ENCODE data around the gene LRRC27.
"Not testable (repeated sequence)": the region's sequence is repeated elsewhere in the genome, so short reads cannot be mapped to it uniquely, and the experiment has no call there.

The LRRC27 gene

DNA sequence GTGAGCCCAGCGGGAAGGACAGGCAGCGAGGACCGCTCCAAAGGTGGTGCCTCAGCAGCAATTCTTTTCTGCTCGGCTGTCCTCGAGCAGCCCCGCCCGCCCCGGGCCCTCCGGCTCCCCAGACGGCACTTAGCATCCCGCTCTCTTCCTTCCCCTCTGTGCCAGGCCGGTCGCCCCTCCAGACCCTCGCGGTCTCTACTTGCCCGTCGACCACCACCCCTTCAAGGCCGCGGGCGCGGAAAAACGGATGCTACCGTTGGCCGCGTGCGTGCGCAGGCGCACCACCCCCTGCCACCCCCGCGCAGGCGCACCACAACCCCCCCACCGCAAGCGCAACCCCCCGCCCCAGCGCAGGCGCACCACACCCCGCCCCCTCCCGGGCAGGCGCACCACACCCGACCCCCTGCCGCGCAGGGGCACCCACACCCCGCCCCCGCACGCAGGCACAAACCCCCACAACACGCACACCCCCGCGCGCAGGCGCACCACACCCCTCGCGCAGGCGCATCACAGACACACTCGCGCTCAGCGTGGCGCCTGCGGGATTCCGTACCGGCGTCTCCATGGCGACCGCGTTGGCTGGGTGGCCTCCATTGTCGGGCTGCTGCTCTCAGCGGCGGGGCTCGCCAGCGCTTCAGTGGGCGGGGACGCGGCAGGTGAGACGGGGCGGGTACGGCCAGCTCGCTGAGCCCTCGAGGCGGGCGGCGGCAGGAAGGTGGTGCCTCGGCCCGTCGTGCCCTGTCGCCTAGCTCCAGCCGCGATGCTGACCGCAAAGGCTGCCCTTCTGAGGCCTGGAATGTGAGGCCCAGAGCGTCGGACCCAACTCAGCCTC lies at the start of gene LRRC27:
LRRC27 (plus strand) TSS at position 593 of the 832 bp plus-strand sequence. CDS start 1,332 bp downstream, outside the sequence.
- peak; percentile 99 to 100 for DNase-seq (ENCODE audit: extremely low read depth in 1 of 2, low read depth in 1 of 2)

DNA sequence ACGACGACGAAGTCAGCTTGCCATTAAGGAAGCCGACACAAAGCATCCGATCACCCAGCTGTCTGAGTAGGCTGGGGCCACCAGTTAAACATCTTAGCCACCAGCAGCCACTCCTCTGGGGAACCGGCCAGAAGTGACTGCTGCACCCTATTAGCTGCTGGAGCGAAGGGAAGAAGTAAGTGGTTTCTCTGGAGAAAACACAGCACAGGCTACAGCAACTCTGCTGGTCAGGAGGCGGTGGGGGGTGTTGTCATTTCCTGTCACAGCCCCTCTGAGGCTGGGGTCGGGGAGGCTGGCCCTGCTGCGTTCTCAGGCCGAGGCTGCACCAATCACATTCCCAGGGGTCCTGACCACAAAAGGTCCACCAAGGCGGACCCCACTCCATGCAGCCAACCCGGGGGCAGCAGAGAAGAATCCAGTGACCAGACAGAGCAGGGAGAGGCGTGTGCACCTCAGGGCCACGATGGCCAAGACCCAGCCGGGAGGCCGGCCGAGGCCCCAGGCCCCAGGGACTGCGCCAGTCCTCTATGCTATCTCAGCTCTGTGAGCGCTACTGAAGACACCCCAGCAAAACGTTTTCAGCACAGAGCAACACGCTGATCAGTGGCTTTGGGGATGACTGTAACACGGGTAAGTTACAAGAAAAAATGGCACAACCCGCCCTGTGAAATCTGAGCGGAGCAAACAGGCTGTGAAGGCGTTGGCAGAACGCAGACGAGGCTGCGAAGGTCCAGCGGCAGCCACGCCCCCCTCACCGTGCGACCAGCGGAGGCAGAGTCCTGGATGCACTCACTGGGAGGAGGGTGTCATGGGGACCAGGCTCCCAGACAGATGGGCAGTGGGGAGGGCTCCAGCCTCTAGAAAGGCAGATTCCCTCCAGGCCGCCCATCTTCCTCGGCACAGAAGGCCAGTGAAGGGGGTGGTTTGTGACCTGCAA lies 49.1 kb upstream of the LRRC27 start:
- no peak for DNase-seq (ENCODE audit: extremely low read depth in 1 of 2, low read depth in 1 of 2)

DNA sequence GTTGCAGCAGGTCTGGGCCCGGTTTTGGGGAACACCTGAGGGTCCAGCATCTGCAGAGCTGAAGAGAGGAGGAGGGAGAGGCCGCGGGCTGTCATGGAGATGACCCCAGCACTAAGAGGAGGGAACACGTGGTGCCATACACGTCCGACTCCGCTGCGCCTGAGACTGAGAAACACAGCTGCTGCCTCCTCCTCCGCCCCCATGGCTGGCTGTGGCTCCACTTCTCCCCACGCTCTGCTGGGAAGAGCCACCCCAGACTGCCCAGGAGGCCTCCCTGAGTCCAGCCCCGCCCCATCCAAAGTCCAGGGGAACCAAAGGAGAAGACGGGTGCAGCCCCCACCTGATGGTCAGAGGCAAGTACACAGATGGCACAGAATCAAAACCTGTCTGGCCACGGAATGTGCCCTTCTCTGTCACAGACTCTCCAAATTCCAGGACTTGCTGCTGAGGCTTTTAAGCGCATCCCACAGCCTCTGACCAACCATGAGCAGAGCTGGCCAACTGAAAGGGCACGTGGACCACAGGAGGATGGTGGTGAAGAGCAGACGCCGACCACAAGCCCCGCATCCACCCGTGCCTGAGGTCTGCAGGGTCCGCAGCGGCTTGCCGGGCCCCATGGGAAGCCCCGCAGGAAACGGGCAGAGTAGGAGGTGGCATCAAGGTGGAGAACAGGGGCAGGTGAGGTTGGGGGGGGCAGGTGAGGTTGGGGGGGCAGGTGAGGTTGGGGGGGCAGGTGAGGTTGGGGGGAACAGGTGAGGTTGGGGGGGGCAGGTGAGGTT lies 48.2 kb upstream of the LRRC27 start:
- DNase-seq (ENCODE audit: extremely low read depth in 1 of 2, low read depth in 1 of 2), result no peak

DNA sequence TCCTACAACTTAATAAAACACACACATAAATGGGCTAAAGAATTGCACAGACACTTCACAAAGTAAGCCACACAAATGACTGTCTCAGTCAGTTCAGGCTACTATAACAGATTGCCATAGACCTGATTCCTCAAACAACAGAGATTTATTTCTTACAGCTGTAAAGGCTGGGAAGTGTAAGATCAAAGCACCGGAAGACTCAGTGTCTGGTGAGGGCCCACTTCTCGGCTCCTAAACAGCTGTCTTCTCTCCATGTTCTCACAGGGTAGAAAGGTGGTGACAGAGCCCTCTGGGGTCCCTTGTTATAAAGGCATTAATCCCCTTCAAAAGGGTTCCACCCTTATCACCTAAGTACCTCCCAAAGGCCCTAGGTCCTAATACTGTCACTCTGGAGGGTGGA lies 42.6 kb upstream of the LRRC27 start:
- no peak for DNase-seq (ENCODE audit: extremely low read depth in 1 of 2, low read depth in 1 of 2)

DNA sequence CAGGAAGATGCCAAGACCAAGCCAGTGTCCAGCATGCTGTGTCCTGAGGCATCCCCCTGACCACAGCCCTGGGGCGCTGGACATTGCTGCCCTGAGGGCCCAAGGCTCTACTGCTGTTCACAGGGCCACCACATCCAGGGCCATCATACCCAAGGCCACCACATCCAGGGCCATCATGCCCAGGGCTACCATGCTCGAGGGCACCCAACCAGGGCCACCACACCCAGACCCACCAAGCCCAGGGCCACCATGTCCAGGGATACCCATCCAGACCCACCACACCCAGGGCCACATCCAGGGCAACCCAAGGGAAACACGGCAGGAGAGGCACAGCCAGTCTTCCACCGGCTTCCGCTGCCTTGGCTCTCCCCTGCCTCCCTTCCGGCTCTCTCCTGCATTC lies 41.4 kb upstream of the LRRC27 start:
- DNase-seq (ENCODE audit: extremely low read depth in 1 of 2, low read depth in 1 of 2), result no peak

DNA sequence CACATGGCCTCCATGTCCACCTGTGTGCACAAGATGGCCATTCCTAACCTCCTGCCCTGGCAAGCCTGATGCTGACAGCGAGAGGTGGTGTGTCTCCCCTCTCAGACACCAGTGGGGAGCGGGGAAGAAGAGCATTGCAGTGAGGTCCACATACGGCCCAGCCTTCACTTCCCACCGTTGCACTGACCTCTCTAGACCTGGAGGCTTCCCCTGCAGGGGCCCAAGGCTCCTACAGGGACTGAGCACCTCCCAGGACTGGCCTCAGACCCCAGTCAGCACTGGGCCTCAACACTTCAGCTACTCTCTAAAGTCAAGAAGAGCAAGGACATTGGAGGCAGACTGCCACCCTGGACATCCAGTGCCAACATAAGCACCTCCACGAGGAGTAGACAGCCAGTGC lies 40.2 kb upstream of the LRRC27 start:
- no peak for DNase-seq (ENCODE audit: extremely low read depth in 1 of 2, low read depth in 1 of 2)

DNA sequence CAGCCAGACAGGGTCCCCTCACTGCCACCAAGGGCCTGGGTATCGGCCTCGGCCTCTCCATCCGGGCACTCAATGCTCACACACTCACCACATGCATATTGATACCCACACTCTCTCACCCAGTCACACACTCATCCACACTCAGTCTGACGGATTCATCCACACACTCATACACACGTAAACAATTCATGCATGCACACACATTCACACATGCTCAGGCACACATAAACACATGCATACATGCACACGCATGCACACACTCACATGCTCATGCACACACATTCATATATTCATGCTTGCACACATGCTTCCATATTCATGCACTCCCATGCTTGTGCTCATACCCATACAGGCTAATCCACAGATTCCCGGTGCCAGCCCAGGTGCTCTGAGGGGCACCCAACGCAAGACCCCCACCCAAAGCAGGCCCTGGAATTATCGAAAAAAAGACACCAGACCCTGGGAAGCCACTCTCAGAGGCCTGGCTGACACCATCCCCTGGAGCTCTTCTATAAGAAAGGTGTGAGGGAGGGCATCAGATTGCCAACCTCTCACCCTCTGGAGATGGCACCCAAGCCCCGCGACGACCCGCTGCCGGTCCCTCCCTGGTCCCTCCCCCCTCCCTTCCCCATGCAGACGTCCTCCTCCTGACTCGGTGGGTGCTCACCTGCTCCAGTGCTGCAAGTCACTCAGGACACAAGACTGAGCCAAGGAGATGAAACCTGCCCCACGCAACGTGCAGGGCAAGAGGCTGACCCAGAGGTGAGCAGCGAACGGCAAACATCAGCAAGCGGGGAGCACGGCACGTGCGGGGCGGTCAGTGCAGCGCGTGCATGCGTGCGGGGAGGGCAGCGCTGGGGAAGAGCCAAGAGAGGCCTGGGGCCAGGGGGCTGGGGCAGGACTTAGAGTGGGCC lies 39.4 kb upstream of the LRRC27 start:
- no peak for DNase-seq (ENCODE audit: extremely low read depth in 1 of 2, low read depth in 1 of 2)

DNA sequence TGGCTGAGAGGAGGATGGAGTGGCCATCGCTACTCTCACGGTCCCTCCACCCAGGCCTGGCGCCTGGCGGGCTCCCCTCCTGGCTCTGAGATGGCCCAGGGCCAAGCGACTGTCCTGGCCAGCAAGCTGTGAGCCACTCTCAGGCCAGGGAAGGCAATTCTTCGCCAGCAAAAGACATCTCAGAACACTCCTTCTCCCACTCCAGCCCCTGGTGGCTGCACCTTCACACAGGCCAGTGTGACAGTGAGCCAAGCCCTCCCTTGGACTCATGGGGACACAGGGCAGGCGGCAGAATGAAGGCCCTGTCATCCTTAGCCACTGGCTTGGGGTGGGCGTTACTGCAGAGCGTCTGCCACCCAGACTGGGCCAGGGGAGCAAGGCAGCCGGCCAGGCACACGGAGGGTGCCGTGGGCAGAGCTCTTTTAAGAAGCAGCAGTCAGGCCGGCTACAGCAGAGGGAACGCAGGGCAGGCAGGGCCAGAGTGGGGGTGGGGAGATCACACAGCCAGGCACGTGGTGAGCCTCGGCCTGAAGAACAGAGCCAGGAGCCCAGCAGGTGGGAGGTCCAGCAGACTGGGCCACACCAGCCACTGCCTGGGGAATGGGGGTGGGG lies 38.7 kb upstream of the LRRC27 start:
- DNase-seq (ENCODE audit: extremely low read depth in 1 of 2, low read depth in 1 of 2), result no peak

DNA sequence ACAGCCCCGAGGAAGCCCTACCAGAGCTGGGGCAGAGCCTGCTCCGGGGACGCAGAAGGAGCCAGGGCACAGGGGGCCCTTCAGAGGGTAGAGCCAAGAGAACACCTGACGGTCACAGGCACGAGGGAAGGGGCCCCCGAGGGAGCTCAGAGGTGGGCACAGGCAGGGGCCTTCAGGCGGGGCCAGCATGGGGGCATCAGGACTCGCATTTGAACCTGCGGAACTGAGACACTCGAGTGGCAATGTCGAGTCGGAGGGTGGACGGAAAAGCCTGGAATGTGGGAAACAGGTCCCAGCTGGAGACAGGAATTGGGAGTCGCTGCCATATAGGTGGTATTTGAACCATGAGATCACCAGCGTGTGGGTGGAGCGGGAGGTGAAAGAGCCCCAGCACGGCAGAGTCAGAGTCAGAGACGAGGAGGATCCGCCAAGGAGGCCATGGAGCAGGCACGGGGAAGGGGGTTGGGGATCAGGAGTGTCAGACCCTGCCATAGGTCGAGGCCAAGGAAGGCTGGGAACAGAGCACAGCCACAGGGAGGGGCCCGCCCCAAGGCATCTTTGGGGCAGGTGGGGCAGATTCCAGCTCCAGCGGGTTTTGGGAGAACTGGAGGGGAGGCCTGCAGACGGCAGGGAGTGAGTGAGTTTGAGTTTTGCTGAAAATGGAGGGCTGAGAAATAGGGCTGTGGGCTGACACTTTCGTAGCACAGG lies 38.0 kb upstream of the LRRC27 start:
- DNase-seq (ENCODE audit: extremely low read depth in 1 of 2, low read depth in 1 of 2), result no peak

DNA sequence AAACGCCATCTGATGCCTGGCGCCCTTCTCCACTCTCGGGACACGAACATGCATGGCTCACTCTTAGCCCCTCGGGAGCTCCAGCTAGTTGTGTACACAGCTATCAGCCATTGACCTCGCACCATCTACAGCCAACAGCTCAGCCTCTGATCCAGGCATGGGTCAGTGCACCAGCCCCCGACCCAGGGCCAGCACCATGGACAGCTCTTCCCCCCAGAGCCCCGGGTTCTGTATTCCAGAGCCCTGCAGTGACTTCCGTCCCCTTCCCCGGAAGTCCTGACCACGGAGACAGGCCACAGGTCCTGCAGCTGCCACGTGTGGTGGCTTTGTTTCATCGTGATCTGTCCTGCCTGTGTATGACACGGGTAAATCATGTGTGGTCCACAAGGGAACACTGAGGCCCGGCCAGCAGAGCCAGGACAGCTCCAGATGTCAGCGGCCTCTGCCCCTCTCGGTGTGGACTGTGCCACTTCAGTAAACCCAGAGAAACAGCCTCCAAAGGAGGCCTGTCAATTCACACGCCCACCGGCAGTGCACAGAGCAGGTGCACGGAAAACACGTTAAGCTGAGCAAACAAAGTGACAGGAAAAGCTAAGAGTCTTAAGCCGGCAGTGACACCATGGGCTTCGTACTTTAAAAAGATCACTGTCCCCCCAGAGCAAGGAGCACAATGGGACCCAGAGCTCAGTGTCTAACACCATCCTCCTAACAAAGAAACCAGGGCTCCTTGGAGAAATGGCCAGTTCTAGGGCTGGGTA lies 37.3 kb upstream of the LRRC27 start:
- no peak for DNase-seq (ENCODE audit: extremely low read depth in 1 of 2, low read depth in 1 of 2)

DNA sequence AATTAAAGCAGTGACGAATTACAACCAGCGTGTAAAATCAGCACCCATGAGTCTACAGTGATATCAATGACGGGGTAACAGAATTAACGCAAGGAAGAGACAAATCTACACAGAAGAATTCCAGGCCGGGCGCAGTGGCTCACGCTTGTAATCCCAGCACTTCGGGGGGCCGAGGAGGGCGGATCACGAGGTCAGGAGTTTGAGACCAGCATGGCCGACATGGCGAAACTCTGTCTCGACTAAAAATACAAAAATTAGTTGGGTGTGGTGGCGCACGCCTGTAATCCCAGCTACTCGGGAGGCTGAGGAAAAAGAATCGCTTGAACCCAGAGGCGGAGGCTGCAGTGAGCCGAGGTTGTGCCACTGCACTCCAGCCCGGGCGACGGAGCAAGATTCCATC lies 36.5 kb upstream of the LRRC27 start:
- DNase-seq (ENCODE audit: extremely low read depth in 1 of 2, low read depth in 1 of 2), result not testable (repeated sequence)

DNA sequence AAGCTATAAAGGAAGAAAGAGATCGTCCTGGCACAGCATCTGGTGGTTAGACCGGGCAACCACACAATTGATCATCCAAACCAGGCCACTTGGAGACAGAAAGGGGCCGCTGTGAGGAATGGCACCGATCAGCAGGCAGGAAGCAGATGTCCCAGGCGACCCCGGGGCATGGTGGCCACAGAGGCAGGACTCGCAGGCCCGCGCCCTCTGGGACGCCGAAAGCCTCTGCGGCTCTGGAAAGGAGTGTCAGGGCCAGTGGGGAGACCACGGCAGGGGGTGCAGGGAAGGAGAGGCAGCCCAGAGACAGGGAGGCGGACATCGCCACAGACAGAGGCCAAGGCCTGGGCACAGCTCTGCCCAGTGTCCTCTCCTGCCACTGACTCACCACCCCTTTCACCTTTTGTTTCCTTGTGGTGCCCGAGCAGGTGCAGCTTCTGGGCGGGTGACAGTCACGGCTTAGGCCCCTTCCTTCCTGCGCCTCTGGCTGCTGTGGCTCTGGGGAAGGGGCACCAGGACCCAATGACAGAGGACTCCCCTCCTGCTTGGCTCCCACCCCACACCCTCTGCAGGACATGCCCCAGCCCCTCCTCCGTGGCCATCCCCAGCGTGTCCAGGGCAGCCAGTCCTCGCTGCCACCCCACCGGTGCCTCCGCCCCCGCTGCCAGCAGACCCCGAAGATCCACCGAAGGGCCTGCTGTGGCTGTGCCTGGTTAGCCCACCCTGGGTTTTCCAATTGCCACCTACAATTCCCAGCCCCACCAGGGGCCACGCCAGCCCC lies 35.1 kb upstream of the LRRC27 start:
- DNase-seq (ENCODE audit: extremely low read depth in 1 of 2, low read depth in 1 of 2), result no peak

DNA sequence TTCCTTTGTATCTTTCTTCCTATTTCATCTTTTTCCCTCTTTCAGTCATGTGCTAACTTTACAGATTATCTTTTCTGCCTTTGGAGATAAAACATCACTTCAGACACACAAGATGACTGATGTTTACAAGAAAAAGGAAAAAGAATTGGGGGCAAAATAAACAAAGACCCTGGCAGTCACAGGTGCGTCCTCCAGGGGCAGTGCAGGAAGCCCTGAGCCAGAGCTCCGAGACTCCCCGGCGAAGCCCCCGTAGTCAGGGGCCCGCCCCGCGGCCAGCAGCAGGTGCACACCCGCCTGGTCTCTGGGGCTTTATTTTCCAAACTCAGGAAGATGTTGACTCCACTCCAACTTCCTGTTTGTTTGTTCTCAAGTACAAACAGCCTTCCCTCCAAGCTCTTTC lies 34.5 kb upstream of the LRRC27 start:
- no peak for DNase-seq (ENCODE audit: extremely low read depth in 1 of 2, low read depth in 1 of 2)

DNA sequence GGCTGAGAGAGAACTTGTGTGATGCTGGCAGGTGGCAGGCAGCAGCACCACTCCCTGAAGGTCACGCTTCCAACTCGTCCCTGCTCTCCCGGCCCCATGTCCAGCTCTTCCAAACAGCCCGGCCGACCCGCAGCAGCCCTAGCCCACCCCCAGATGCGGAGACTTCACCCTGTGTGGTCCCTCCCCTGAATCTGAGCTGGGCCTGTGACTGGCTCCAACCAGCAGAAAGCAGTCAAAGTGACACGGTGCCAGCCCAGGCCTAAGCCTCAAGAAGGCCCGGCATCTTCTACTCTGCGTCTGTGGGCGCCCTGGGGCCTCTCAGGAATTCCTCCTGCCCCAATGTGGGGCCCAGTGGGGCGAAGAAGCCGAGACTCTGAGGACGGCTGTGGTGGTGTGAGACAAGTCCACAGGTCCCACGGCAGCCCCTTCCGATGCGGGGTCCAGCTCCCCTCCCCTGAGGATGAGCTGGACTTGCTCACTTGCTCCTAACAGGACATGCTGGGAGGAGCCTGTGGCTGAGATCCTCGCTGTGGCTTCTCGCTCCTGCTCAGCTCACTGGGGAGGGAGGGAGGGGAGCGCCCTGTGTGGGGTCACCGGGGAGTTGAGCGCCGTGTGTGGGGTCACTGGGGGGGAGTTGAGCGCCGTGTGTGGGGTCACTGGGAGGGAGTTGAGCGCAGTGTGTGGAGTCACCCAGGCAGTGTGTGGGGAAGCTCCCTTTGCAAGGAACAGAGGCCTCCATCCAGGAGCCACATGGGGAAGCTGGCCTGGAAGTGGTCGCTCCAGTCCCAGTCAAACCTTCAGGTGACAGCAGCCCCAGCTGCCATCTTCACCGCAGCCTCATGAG lies 33.7 kb upstream of the LRRC27 start:
- no peak for DNase-seq (ENCODE audit: extremely low read depth in 1 of 2, low read depth in 1 of 2)

DNA sequence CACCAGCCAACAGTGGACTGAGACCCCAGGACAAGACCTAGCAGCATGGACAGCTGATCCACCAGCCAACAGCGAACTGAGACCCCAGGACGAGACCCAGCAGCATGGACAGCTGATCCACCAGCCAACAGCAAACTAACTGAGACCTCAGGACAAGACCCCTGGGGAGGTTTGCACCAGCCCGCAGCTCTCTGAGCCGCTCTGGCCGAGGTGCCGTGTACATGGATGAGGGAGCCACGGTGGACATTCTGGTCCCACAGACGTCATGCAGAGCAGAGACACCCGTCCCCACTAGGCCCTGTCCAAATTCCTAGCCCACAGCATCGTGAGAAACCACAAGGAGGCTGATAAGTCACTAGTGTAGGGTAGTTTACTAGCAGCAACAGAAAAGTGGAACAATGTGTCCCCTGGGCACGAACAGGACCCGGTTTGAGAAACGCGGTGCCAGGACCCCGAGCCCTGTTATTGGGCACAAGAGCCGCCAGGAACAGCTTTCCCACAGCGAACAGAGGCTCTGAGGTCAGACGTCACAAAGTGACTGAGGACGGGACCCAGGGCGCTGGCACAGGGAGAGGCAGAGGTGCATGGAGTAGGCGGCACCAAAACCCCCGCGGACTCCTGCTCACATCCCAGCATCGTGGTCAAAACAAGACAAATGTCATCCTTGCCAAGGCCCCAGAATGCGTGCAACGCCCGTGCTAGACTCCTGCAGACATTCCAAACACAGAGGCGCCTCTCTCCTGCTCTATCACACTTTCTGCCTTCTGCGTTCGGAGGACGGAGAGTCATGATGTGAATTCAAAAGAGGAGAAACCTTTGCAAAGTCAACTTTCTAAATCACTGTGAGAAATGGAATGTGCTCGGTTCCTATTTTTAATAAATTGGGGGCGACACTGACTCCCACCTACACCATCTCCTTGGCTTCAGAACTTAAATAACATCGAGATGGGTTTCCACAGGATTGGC lies 32.3 kb upstream of the LRRC27 start:
- no peak for DNase-seq (ENCODE audit: extremely low read depth in 1 of 2, low read depth in 1 of 2)
